Astrocyte of the cerebellum (primary cell): Measurements from ENCODE around the gene TSPO.
A peak's percentile ranks its signal among the peaks of the same experiment; 100 is the strongest.

Experiments
- DNase-seq: peaks from one replicate; pipeline ENCODE4 v3.0.0-alpha.2; 2011; ENCODE audit warnings: low read depth
- H3K4me3 ChIP-seq: 2 replicates; pipeline ENCODE4 v1.5.1; 2011; ENCODE audit warnings: mild to moderate bottlenecking, low read depth, low read length, moderate library complexity
- in situ Hi-C: cut with HindIII; loops from 2 replicates; pipeline ENCODE4 v1.10.0; 2017; ENCODE audit warnings: low sequenced_read_pairs
- TF ChIP-seq, protein P1 (sequence below): IDR thresholded peaks from 2 replicates; pipeline ENCODE4 v1.5.1; 2012; ENCODE audit warnings: low read length, low read depth, moderate library complexity, mild to moderate bottlenecking; ENCODE audit errors: missing control alignments

TSPO gene

DNA sequence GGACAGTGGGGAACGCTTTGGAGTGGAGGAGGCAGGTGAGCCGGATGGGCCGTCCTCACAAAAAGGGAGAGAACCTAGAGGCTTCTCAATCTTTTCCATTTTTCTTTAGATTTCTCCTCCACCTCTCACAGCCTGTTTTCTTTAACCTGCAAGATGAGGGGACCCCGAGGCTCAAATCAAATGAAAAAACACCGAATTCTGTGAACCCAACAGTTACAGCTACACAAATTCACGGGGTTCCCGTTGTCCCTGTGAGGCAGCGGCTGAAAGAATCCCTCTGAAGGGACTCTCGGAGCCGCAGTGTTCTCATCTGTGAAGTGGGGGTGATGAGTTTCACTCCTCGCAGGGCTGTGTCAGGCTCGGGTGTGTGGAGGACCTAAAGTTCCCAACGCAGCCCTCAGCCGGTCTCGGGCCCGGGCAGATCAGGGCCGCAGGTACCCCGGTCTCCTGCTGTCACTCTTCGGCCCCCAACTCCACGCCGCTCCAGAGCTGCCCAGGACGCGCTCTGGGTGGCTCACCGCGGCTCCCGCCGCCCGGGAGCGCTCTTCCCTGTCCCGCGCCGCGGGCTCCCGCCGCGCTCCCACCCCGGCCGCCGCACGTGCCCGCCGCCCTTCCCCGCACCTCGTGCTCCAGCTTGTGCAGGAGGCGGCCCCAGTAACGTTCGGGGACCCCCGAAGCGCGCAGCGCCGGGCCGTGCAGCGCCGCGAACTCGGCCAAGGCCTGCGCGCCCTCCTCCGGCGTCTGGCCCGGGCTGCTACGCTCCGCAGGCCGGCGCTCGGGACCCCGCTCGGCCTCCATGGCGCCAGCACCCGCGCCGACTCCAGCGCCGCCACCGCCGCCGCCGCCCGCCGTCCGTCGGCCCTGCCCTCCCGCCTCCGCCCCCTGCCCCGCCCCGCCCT lies 35.2 kb downstream of the TSPO start, which contains the start of gene TTLL12:
Gene TTLL12, minus strand, starts transcription at position 863 of the 899 bp plus-strand sequence. Its CDS starts 65 bp downstream, at position 798.
- TF ChIP-seq, protein P1, sequence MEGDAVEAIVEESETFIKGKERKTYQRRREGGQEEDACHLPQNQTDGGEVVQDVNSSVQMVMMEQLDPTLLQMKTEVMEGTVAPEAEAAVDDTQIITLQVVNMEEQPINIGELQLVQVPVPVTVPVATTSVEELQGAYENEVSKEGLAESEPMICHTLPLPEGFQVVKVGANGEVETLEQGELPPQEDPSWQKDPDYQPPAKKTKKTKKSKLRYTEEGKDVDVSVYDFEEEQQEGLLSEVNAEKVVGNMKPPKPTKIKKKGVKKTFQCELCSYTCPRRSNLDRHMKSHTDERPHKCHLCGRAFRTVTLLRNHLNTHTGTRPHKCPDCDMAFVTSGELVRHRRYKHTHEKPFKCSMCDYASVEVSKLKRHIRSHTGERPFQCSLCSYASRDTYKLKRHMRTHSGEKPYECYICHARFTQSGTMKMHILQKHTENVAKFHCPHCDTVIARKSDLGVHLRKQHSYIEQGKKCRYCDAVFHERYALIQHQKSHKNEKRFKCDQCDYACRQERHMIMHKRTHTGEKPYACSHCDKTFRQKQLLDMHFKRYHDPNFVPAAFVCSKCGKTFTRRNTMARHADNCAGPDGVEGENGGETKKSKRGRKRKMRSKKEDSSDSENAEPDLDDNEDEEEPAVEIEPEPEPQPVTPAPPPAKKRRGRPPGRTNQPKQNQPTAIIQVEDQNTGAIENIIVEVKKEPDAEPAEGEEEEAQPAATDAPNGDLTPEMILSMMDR, result no peak
- in situ Hi-C loops, result no loop called here
- H3K4me3 ChIP-seq, result peak within 1 kb of the TSS; percentile 59
- DNase-seq, result no peak

DNA sequence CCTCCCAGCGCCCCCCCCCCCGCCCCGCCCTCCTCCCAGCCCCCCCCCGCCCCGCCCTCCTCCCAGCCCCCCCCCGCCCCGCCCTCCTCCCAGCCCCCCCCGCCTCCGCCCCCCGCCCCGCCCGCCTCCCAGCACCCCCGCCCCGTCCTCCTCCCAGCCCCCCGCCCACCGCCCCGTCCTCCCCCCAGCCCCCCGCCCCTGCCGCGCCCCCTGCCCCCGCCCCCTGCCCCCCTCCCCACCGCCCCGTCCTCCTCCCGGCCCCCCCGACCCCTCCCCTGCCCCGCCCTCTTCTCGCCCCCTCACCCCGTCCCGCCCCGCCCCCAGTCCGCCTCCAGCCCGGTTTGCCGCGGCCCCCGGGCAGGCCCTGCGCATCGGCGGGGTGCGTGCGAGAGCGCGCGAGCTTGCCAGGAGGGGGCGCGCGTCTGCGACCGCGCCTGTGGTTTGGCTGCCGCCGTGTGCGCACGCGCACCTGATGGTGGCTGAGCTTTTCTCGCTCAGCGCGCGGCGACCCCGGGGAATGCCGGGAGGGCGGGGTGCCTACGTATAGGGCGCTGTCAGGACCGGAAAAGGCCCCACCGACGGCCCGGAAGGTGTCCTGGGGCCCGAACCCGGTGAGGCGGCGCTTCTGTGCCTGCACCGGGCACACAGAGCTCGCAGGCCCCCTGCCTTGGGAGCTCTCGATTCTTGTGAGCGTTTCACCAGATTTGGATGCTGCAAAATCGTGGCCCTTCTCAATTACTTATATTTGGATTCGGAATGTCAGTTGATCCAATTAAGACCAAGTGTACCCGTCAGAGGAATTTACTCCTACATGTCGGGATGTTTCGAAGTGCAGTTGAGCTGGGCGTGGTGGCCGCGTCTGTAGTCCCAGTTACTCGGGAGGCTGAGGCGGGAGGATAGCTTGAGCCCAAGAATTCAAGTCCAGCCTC lies 36.1 kb downstream of the TSPO start:
- peak; percentile 79 for DNase-seq
- peak overlapping the region; percentile 45 for H3K4me3 ChIP-seq
- TF ChIP-seq, protein P1, result peak; percentile 51
- in situ Hi-C loops, result no loop called here

DNA sequence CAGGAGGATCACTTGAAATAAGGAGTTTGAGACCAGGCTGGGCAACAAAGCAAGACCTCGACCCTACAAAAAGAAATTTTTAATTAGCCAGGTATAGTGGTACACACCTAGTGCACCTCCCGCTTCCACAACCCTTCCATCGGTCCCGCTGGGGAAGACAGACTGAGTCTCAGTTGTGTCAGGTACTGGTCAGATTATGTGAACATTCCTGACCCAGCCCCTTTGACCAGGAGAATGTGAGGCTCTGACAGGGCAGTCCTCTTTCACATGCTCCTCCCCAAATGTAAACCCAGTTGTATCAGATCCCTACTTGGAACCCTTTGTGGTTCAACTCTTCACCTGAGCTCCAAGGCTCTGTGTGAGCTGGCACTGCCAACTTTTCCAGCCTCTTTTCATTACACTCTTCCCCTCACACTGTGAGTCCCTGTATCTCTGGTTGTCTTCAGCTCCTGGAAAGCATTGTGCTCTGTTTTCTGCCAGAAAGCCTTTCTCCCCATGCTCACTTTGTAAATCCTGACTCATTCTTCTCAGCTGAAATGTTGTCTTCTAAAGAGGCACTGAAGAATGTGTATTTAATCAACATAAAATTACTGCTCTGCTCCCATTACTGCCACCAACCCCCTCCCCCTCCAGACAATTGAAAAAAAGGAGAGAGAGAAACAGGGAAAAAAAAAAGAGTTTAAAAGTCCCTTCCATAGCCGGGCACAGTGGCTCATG lies 37.6 kb downstream of the TSPO start:
- no peak overlapping the region for H3K4me3 ChIP-seq
- no peak for DNase-seq
- TF ChIP-seq, protein P1, result no peak
- in situ Hi-C loops, result no loop called here

DNA sequence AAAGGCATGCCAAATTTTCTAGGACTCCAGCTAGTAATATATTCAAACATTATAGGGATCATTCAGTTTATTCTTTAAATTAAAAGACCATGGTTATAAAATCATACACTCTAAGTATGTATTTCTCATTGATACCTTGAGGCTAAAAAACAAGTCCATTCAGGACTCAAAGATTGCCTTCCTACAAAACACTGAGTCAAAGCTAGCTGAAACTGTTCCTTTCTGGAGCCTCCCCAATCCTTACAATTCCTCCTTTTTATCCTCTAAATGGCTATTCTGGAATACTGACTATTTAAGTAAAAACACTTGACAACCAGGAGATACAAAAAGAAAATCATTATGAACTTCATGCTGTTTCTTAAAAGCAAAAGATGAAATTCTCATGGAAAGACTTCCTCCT lies 40.5 kb downstream of the TSPO start:
- TF ChIP-seq, protein P1, result no peak
- in situ Hi-C loops, result no loop called here
- no peak overlapping the region for H3K4me3 ChIP-seq
- DNase-seq, result no peak

DNA sequence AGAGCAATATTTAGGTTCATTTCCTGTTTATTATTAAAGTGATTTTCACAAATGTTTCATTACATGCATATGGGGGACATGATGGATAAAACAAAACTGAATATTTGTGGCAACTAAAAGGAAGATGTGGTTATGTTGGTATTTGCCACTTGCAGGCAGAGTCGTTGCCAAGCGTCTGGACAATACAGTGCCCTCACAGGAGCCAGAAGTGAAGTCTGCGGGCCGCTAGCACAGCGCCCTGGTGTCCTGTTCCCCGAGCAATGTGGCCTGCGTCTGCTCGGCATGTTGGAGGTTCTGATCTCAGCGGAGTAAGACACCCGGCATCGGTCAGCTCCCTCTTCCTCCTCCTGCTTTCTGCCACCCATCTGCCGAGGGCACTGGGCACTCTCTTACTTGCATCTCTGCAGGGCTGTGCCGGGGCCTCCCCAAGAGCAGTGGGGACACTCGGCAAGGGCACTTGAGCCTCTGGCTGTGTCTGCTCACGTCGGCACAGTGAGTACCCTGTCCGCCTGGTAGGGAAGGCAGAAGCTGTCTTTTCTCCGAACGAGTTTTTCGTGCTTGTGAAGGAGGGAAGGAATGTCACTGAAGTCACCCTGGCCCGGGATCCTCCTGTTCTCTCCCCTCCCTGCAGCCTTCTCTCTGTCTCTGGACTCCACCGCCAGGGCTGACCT lies 46.0 kb downstream of the TSPO start:
- no peak for DNase-seq
- no peak overlapping the region for H3K4me3 ChIP-seq
- in situ Hi-C loops, result no loop called here
- TF ChIP-seq, protein P1, result no peak
